H9 (cell line): Measurements from ENCODE around the gene OVOL2. TPM values are rescaled to one million over a fixed set of nuclear protein-coding genes. Genes with fewer than 3 reads are reported as not detected.

Source experiments
- DNase-seq: peaks from one replicate; pipeline ENCODE4 v3.0.0-alpha.2; 2017
- H2AFZ ChIP-seq: one replicate; pipeline ENCODE4 v1.6.1; 2013; ENCODE audit warnings: mild to moderate bottlenecking, low read length, control low read depth, moderate library complexity
- H2AK5ac ChIP-seq: 2 replicates; pipeline ENCODE4 v1.6.1; 2013; ENCODE audit warnings: low read length, control low read depth, mixed read lengths; ENCODE audit not compliant: insufficient read length
- H2BK120ac ChIP-seq: one replicate; pipeline ENCODE4 v1.6.1; 2013; ENCODE audit warnings: low read depth, mild to moderate bottlenecking, low read length, control low read depth, inconsistent platforms; ENCODE audit not compliant: poor library complexity, severe bottlenecking
- H2BK12ac ChIP-seq: 2 replicates; pipeline ENCODE4 v1.6.1; 2013; ENCODE audit warnings: low read length, control low read depth, mixed read lengths, low read depth; ENCODE audit not compliant: insufficient read length
- H2BK15ac ChIP-seq: 2 replicates; pipeline ENCODE4 v1.6.1; 2013; ENCODE audit warnings: low read depth, low read length, control low read depth
- H2BK20ac ChIP-seq: one replicate; pipeline ENCODE4 v1.6.1; 2013; ENCODE audit warnings: low read depth, mild to moderate bottlenecking, low read length, control low read depth, inconsistent platforms; ENCODE audit not compliant: poor library complexity, severe bottlenecking
- H2BK5ac ChIP-seq: 2 replicates; pipeline ENCODE4 v1.6.1; 2013; ENCODE audit warnings: low read length, control low read depth, mixed read lengths; ENCODE audit not compliant: insufficient read length
- H3K14ac ChIP-seq: 2 replicates; pipeline ENCODE4 v1.6.1; 2013; ENCODE audit warnings: low read length, control low read depth; ENCODE audit not compliant: insufficient read depth
- H3K18ac ChIP-seq: 2 replicates; pipeline ENCODE4 v1.6.1; 2013; ENCODE audit warnings: low read depth, mild to moderate bottlenecking, mixed read lengths, low read length, control low read depth; ENCODE audit not compliant: insufficient read length
- H3K23ac ChIP-seq: 2 replicates; pipeline ENCODE4 v1.6.1; 2013; ENCODE audit warnings: low read length, control low read depth, mixed read lengths, low read depth; ENCODE audit not compliant: insufficient read length
- H3K23me2 ChIP-seq: 2 replicates; pipeline ENCODE4 v1.6.1; 2013; ENCODE audit warnings: low read depth, mild to moderate bottlenecking, mixed read lengths, low read length, control low read depth; ENCODE audit not compliant: insufficient read length, poor library complexity, severe bottlenecking
- H3K27ac ChIP-seq: 2 replicates; pipeline ENCODE4 v1.5.1; 2013; ENCODE audit warnings: low read length, control low read depth, mixed read lengths, low read depth; ENCODE audit not compliant: insufficient read length
- H3K27me3 ChIP-seq: 2 replicates; pipeline ENCODE4 v1.6.1; 2013; ENCODE audit warnings: low read length, control low read depth, inconsistent platforms; ENCODE audit not compliant: insufficient read depth
- H3K4ac ChIP-seq: 2 replicates; pipeline ENCODE4 v1.6.1; 2013; ENCODE audit warnings: low read depth, mild to moderate bottlenecking, control low read depth, inconsistent platforms, low read length, moderate library complexity
- H3K4me1 ChIP-seq: 2 replicates; pipeline ENCODE4 v1.6.1; 2013; ENCODE audit warnings: low read length, control low read depth, inconsistent platforms; ENCODE audit not compliant: insufficient read depth
- H3K4me2 ChIP-seq: 2 replicates; pipeline ENCODE4 v1.6.1; 2013; ENCODE audit warnings: low read length, control low read depth, mixed read lengths; ENCODE audit not compliant: insufficient read length, insufficient read depth
- H3K56ac ChIP-seq: 2 replicates; pipeline ENCODE4 v1.6.1; 2013; ENCODE audit warnings: low read depth, mild to moderate bottlenecking, mixed read lengths, low read length, control low read depth; ENCODE audit not compliant: insufficient read length
- H3K79me1 ChIP-seq: 2 replicates; pipeline ENCODE4 v1.6.1; 2013; ENCODE audit warnings: low read depth, mild to moderate bottlenecking, moderate library complexity, low read length, control low read depth, inconsistent platforms; ENCODE audit not compliant: insufficient read depth, poor library complexity, severe bottlenecking
- H3K79me2 ChIP-seq: 2 replicates; pipeline ENCODE4 v1.6.1; 2013; ENCODE audit warnings: low read length, control low read depth, inconsistent platforms; ENCODE audit not compliant: insufficient read depth
- H3K9ac ChIP-seq: 2 replicates; pipeline ENCODE4 v1.6.1; 2013; ENCODE audit warnings: low read length, control low read depth, mixed read lengths; ENCODE audit not compliant: insufficient read length; ENCODE audit errors: extremely low read depth
- H3K9me3 ChIP-seq: one replicate; pipeline ENCODE4 v1.6.1; 2013; ENCODE audit warnings: low read depth, low read length, inconsistent platforms; ENCODE audit not compliant: control insufficient read depth
- H3T11ph ChIP-seq: one replicate; pipeline ENCODE4 v1.6.1; 2013; ENCODE audit warnings: mild to moderate bottlenecking, low read length, control low read depth, inconsistent platforms
- H4K20me1 ChIP-seq: one replicate; pipeline ENCODE4 v1.6.1; 2013; ENCODE audit not compliant: control insufficient read depth, insufficient read length, insufficient read depth
- H4K5ac ChIP-seq: 2 replicates; pipeline ENCODE4 v1.6.1; 2013; ENCODE audit warnings: low read depth, mild to moderate bottlenecking, mixed read lengths, low read length, control low read depth; ENCODE audit not compliant: insufficient read length
- H4K8ac ChIP-seq: replicated peaks from 2 replicates; pipeline ENCODE4 v1.6.1; 2013; ENCODE audit warnings: low read length, control low read depth, mixed read lengths, low read depth; ENCODE audit not compliant: insufficient read length
- H4K91ac ChIP-seq: 2 replicates; pipeline ENCODE4 v1.6.1; 2013; ENCODE audit warnings: low read depth, mild to moderate bottlenecking, moderate library complexity, mixed read lengths, low read length, control low read depth; ENCODE audit not compliant: insufficient read length
- H3K27ac Mint-ChIP-seq, 3 experiments: 2 replicates in 2 of 3; 3 replicates in 1 of 3; pipeline ENCODE4 v1.8.0; 2020 to 2021; ENCODE audit warnings: mixed read lengths in 3 of 3, mild to moderate bottlenecking in 1 of 3, moderate library complexity in 1 of 3
- H3K27me3 Mint-ChIP-seq: 2 replicates; pipeline ENCODE4 v1.8.0; 2021; ENCODE audit warnings: low read depth, mild to moderate bottlenecking, moderate library complexity, mixed read lengths
- H3K36me3 Mint-ChIP-seq, 3 experiments: 2 replicates in 2 of 3; 3 replicates in 1 of 3; pipeline ENCODE4 v1.8.0; 2020 to 2021; ENCODE audit warnings: low read depth in 3 of 3, mixed read lengths in 3 of 3; ENCODE audit not compliant: insufficient read depth in 1 of 3
- H3K4me1 Mint-ChIP-seq, 2 experiments: 2 replicates each; pipeline ENCODE4 v1.8.0; 2020; ENCODE audit warnings: mixed read lengths in 2 of 2
- H3K4me3 Mint-ChIP-seq, 2 experiments: 2 replicates in 1 of 2; 3 replicates in 1 of 2; pipeline ENCODE4 v1.8.0; 2020 to 2021; ENCODE audit warnings: mild to moderate bottlenecking in 2 of 2, mixed read lengths in 2 of 2, moderate library complexity in 1 of 2
- H3K9me3 Mint-ChIP-seq, 2 experiments: 2 replicates in 1 of 2; 3 replicates in 1 of 2; pipeline ENCODE4 v1.8.0; 2020; ENCODE audit warnings: mild to moderate bottlenecking in 2 of 2, mixed read lengths in 2 of 2, moderate library complexity in 1 of 2
- CTCF ChIP-seq: fragments of 200-600 bp; sonication (generic); conservative IDR thresholded peaks from 3 replicates; pipeline ENCODE4 v1.8.0; 2021; ENCODE audit warnings: antibody characterized with exemption, mild to moderate bottlenecking
- WGBS: extraction: QIAGEN DNeasy Blood & Tissue Kit; methylation state at CpG from one replicate; pipeline ENCODE4 v1.1.7; 2013; ENCODE audit warnings: missing lambda C conversion rate, low lambda C conversion rate, mixed read lengths; ENCODE audit not compliant: insufficient read length; ENCODE audit errors: extremely low coverage; 5-methylcytosine and 5-hydroxymethylcytosine counted together
- total RNA-seq: library from RNA; stranded (reverse); gene quantifications from 2 replicates; pipeline ENCODE4 v1.2.1, GENCODE V29; 2021

OVOL2 gene
- total RNA-seq, 1 experiment from 2014 or later, result 5.8 TPM

- Histone ChIP-seq H3K56ac (no peak overlapping the region), H2BK15ac (no peak overlapping the region), H3K23ac (no peak overlapping the region), H3K18ac (no peak overlapping the region), H4K5ac (no peak overlapping the region), H4K91ac (no peak overlapping the region), H3K79me1 (no peaks in the 10 kb centered on the region), H2BK20ac (no peak overlapping the region), H3K23me2 (no peaks in the 10 kb centered on the region), H3K9me3 (no peaks in the 10 kb centered on the region), H4K20me1 (no peaks in the 10 kb centered on the region), H3K4me1 (no peaks in the 10 kb centered on the region), H3K14ac (no peak overlapping the region), H2BK5ac (no peak overlapping the region), H3K9ac (no peak overlapping the region), H2AK5ac (no peak overlapping the region), H3K79me2 (no peaks in the 10 kb centered on the region), H3T11ph (no peak overlapping the region), H3K4ac (no peak overlapping the region), H2BK12ac (no peak overlapping the region), H4K8ac (no peak overlapping the region), H3K4me2 (no peak overlapping the region), H2AFZ (no peak overlapping the region), H3K27me3 (no peaks in the 10 kb centered on the region), H2BK120ac (no peak overlapping the region), H3K27ac (no peak overlapping the region)
- H3K9me3 Mint-ChIP-seq, result no peaks in the 10 kb centered on the region
- no peak for TF ChIP-seq CTCF
- WGBS, result no CpG with 5 or more reads among the region's 4 CpGs
- no peak overlapping the region for H3K4me3 Mint-ChIP-seq
- DNase-seq, result no peak
- H3K4me1 Mint-ChIP-seq, result peaks cover 3 to 5% of the 10 kb centered on the region in 2 experiments
- peaks cover 2 to 11% (median 3%) of the 10 kb centered on the region in 3 experiments; a peak in 2 of 7 replicates for H3K36me3 Mint-ChIP-seq
- H3K27ac Mint-ChIP-seq, result no peak overlapping the region
- no peaks in the 10 kb centered on the region for H3K27me3 Mint-ChIP-seq
Measured at GRCh38 chr20:18046535-18046934, 11.2 kb downstream of the OVOL2 start.
